Measurements from ENCODE around the gene LIF. TPM values are rescaled to one million over a fixed set of nuclear protein-coding genes. Genes with fewer than 3 reads are reported as not detected.

Gene LIF
- total RNA-seq, 3 donors from 2014 or later (not counting 1 experiment from before 2014, with no cell fraction given) = 2.0 to 2.7 (median 2.6) TPM

DNA sequence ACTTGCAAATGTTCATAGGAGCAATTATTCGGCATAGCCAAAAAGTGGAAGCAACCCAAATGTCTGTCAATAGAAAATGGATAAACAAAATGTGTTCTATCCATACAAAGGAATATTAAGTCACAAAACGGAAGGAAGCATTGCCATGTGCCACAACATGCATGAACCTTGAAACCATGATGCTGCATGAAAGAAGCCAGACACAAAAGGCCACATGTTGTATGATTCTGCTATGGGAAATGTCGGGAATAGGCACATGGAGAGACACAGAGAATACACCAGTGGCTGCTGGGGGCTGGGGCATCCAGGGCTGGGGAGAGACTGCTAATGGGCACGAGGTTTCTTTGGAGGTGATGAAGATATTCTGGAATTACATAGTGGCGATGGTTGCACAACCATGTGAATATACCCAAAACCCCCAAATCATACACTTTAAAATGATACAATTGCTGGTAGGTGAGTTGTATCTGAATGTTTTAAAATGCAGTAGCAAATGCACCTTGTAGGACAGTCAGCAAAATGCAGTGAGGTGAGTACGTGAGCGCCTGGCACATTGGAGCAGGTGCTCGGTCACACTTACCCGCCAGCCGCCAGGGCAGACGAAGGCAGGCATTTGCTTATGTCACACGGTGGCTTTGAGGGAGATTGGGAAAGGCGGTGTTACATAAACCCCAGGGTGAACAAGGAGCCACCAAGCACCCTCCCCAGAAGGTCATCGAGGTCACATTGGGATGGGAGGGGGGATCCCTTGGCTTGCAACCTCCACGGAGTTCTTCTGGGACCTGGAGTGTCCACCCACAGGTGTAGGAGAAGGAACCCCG is 26.4 kb upstream of the LIF start:
- no peak for DNase-seq
- H3K4me1 Mint-ChIP-seq = peaks cover 25 to 49% of the 10 kb centered on the region in 2 donors

DNA sequence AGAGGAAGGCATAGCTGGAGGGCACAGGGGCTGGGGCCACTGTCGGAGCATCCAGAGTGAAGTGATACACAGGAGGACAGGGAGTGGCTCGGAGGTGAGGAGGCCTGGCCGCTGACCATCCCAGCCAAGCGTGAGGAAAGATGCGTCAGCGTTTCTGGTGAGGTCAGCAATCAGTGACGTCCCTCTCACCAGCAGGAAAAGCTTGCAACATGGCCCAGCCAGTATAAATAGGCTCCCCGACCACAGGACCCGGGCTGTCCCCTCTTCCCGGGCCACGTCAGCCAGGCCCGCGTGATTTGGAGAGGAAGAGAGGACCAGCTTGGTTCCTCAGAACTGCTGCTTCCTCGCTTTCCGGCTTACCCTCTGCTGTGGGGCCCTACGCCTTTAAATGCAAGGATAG is 24.3 kb upstream of the LIF start:
- no peak overlapping the region for H3K4me3 ChIP-seq (ENCODE audit: low read length)
- Mint-ChIP-seq H3K27me3 (ENCODE audit: low read depth in 2 of 2) (peaks cover under 1 to 9% of the 10 kb centered on the region in 2 donors), H3K36me3 (no peaks in the 10 kb centered on the region), H3K4me3 (no peak overlapping the region), H3K27ac (peak overlapping the region; percentile 9 to 70), H3K9me3 (no peaks in the 10 kb centered on the region), H3K4me1 (peaks cover 34 to 59% of the 10 kb centered on the region in 2 donors)
- TF ChIP-seq, protein P1, sequence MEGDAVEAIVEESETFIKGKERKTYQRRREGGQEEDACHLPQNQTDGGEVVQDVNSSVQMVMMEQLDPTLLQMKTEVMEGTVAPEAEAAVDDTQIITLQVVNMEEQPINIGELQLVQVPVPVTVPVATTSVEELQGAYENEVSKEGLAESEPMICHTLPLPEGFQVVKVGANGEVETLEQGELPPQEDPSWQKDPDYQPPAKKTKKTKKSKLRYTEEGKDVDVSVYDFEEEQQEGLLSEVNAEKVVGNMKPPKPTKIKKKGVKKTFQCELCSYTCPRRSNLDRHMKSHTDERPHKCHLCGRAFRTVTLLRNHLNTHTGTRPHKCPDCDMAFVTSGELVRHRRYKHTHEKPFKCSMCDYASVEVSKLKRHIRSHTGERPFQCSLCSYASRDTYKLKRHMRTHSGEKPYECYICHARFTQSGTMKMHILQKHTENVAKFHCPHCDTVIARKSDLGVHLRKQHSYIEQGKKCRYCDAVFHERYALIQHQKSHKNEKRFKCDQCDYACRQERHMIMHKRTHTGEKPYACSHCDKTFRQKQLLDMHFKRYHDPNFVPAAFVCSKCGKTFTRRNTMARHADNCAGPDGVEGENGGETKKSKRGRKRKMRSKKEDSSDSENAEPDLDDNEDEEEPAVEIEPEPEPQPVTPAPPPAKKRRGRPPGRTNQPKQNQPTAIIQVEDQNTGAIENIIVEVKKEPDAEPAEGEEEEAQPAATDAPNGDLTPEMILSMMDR (IDR thresholded peaks at IDR 0.05) = no peak
- no peak overlapping the region for H3K27ac ChIP-seq (ENCODE audit: low read length)
- DNase-seq (no peak), ATAC-seq (peak in 1 of 3 donors; percentile 21)
- no peaks in the 10 kb centered on the region for H3K9me3 ChIP-seq (ENCODE audit: control insufficient read depth, insufficient read depth, low read length)
- WGBS (ENCODE audit: insufficient coverage) = 65% methylated on average over 16 of the region's 16 CpGs
- no peaks in the 10 kb centered on the region for H3K27me3 ChIP-seq (ENCODE audit: control insufficient read depth, insufficient read depth, low read length)
- H3K36me3 ChIP-seq (ENCODE audit: control insufficient read depth, insufficient read depth, low read length) = no peaks in the 10 kb centered on the region
- peaks cover 43% of the 10 kb centered on the region for H3K4me1 ChIP-seq (ENCODE audit: control insufficient read depth, insufficient read depth, low read length)
- intact Hi-C loops (cut with micrococcal nuclease) = no loop called here

More for the DNA sequence above, 26.4 kb upstream of the LIF start:
- Histone ChIP-seq H3K9me3 (ENCODE audit: control insufficient read depth, insufficient read depth, low read length) (no peaks in the 10 kb centered on the region), H3K4me1 (ENCODE audit: control insufficient read depth, insufficient read depth, low read length) (peaks cover 30% of the 10 kb centered on the region), H3K4me3 (ENCODE audit: low read length) (no peak overlapping the region), H3K27ac (ENCODE audit: low read length) (no peak overlapping the region), H3K27me3 (ENCODE audit: control insufficient read depth, insufficient read depth, low read length) (no peaks in the 10 kb centered on the region), H3K36me3 (ENCODE audit: control insufficient read depth, insufficient read depth, low read length) (no peaks in the 10 kb centered on the region)
- intact Hi-C loops (cut with micrococcal nuclease) = no loop called here
- Mint-ChIP-seq H3K4me3 (no peak overlapping the region), H3K27ac (peak overlapping the region in 1 of 2 donors; percentile 67), H3K27me3 (ENCODE audit: low read depth in 2 of 2) (peaks cover 13 to 20% of the 10 kb centered on the region in 2 donors), H3K36me3 (no peaks in the 10 kb centered on the region), H3K9me3 (no peaks in the 10 kb centered on the region)
- TF ChIP-seq, protein P1 (IDR thresholded peaks at IDR 0.05) = no peak
- ATAC-seq = peak in 1 of 3 donors; percentile 45
- 82% methylated on average over 14 of the region's 16 CpGs for WGBS (ENCODE audit: insufficient coverage)

DNA sequence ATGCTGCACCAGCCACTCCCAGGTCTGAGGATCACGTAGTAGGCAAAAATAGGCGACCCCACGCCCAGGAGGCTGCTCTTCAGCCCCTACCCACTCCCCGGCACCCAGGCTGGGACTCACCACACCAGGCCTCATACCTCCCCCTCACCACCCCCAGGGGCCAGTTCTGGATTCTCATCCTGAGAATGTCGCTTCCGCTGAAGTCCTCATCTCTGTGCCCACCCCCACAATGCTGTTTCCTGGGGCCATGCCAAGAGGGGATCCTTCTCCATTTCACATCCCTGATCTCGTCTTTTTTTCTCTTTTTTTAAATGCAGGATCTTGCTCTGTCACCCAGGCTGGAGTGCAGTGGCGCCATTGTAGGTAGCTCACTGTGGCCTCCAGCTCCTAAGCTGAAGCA is 21.8 kb upstream of the LIF start:
- peaks cover 61% of the 10 kb centered on the region for H3K4me1 ChIP-seq (ENCODE audit: control insufficient read depth, insufficient read depth, low read length)
- TF ChIP-seq, protein P1 (IDR thresholded peaks at IDR 0.05) = no peak
- peaks cover 12% of the 10 kb centered on the region for H3K36me3 ChIP-seq (ENCODE audit: control insufficient read depth, insufficient read depth, low read length)
- H3K27me3 ChIP-seq (ENCODE audit: control insufficient read depth, insufficient read depth, low read length) = no peaks in the 10 kb centered on the region
- H3K4me1 Mint-ChIP-seq = peaks cover 31 to 57% of the 10 kb centered on the region in 2 donors
- 86% methylated on average over 8 of the region's 8 CpGs for WGBS (ENCODE audit: insufficient coverage)
- no peaks in the 10 kb centered on the region for H3K36me3 Mint-ChIP-seq
- no peak for ATAC-seq
- peak overlapping the region; percentile 97 to 99 for H3K27ac Mint-ChIP-seq
- peak overlapping the region; percentile 98 for H3K27ac ChIP-seq (ENCODE audit: low read length)
- H3K9me3 Mint-ChIP-seq = no peaks in the 10 kb centered on the region
- H3K27me3 Mint-ChIP-seq (ENCODE audit: low read depth in 2 of 2) = no peaks in the 10 kb centered on the region
- no peak for DNase-seq
- peak overlapping the region; percentile 62 for H3K4me3 Mint-ChIP-seq
- intact Hi-C loops (cut with micrococcal nuclease) = loop anchor here (5.0 kb wide), 1 partner anchor 1024 kb away; the partner anchor contains the start of gene PIK3IP1
- no peaks in the 10 kb centered on the region for H3K9me3 ChIP-seq (ENCODE audit: control insufficient read depth, insufficient read depth, low read length)
- H3K4me3 ChIP-seq (ENCODE audit: low read length) = no peak overlapping the region
